ENCODE data around the gene SLC25A47. TPM values are rescaled to one million over a fixed set of nuclear protein-coding genes. Genes with fewer than 3 reads are reported as not detected.
"Not testable (repeated sequence)": the region's sequence is repeated elsewhere in the genome, so short reads cannot be mapped to it uniquely, and the experiment has no call there.

The SLC25A47 gene
- total RNA-seq, 1 donor from 2014 or later: not detected

- Histone ChIP-seq H3K4me3 (no peak overlapping the region), H3K27ac (no peak overlapping the region), H3K36me3 (peaks cover 22% of the 10 kb centered on the region), H3K4me1 (peaks cover 58% of the 10 kb centered on the region), H3K27me3 (no peaks in the 10 kb centered on the region), H3K9me3 (no peaks in the 10 kb centered on the region)
- DNase-seq (peak; percentile 51), ATAC-seq (no peak)
- TF ChIP-seq CTCF (IDR thresholded peaks at IDR 0.05): no peak
- intact Hi-C loops (cut with DNase I): no loop called here
These were observed 43.6 kb upstream of the SLC25A47 start for GRCh38 chr14:100279563-100279962.

- intact Hi-C loops (cut with DNase I): no loop called here
- ATAC-seq (peak; percentile 28), DNase-seq (peak; percentile 73)
- H3K36me3 ChIP-seq: peaks cover 19% of the 10 kb centered on the region
- H3K9me3 ChIP-seq: no peaks in the 10 kb centered on the region
- H3K4me1 ChIP-seq: peaks cover 58% of the 10 kb centered on the region
- no peak overlapping the region for H3K4me3 ChIP-seq
- H3K27ac ChIP-seq: peak overlapping the region; percentile 55
- H3K27me3 ChIP-seq: no peaks in the 10 kb centered on the region
- no peak for TF ChIP-seq CTCF (IDR thresholded peaks at IDR 0.05)
These were observed 41.7 kb upstream of the SLC25A47 start for GRCh38 chr14:100281286-100282082.

GRCh38 chr14:100282083-100282350 is 41.1 kb upstream of the SLC25A47 start:
- ATAC-seq (no peak), DNase-seq (no peak)
- Histone ChIP-seq H3K27ac (peak overlapping the region; percentile 24), H3K36me3 (peaks cover 14% of the 10 kb centered on the region), H3K4me3 (no peak overlapping the region), H3K27me3 (no peaks in the 10 kb centered on the region), H3K4me1 (peaks cover 58% of the 10 kb centered on the region), H3K9me3 (no peaks in the 10 kb centered on the region)
- intact Hi-C loops (cut with DNase I): no loop called here
- TF ChIP-seq CTCF (IDR thresholded peaks at IDR 0.05): no peak

GRCh38 chr14:100282766-100283419 is 40.2 kb upstream of the SLC25A47 start:
- TF ChIP-seq CTCF (IDR thresholded peaks at IDR 0.05): no peak
- H3K36me3 ChIP-seq: peaks cover 5% of the 10 kb centered on the region
- no peak overlapping the region for H3K4me3 ChIP-seq
- H3K4me1 ChIP-seq: peaks cover 51% of the 10 kb centered on the region
- no peaks in the 10 kb centered on the region for H3K27me3 ChIP-seq
- DNase-seq: peak; percentile 53
- intact Hi-C loops (cut with DNase I): no loop called here
- ATAC-seq: no peak
- no peak overlapping the region for H3K27ac ChIP-seq
- H3K9me3 ChIP-seq: no peaks in the 10 kb centered on the region

- H3K9me3 ChIP-seq; DNase-seq; intact Hi-C loops (cut with DNase I); H3K27ac ChIP-seq; ATAC-seq; H3K4me3 ChIP-seq; H3K27me3 ChIP-seq; H3K36me3 ChIP-seq: not testable (repeated sequence)
- peaks cover 46% of the 10 kb centered on the region for H3K4me1 ChIP-seq
These were observed 39.7 kb upstream of the SLC25A47 start for GRCh38 chr14:100283436-100283835.
